Osteoblast (primary cell): ENCODE measurements around the gene LZTR1. TPM values are rescaled to one million over a fixed set of nuclear protein-coding genes. Genes with fewer than 3 reads are reported as not detected.

Source experiments
- DNase-seq: peaks from one replicate; pipeline ENCODE4 v3.0.0; 2011; ENCODE audit warnings: low spot score, mixed read lengths; ENCODE audit not compliant: insufficient read length; ENCODE audit errors: missing footprints
- H2AFZ ChIP-seq: 2 replicates; pipeline ENCODE4 v1.6.0; 2011; ENCODE audit warnings: mild to moderate bottlenecking, low read length
- H3K27ac ChIP-seq: 2 replicates; pipeline ENCODE4 v1.5.1; 2011; ENCODE audit warnings: mild to moderate bottlenecking, low read depth, low read length, moderate library complexity
- H3K27me3 ChIP-seq: 2 replicates; pipeline ENCODE4 v1.6.0; 2012; ENCODE audit warnings: mild to moderate bottlenecking, control low read depth, inconsistent platforms, low read length, moderate library complexity; ENCODE audit not compliant: insufficient read depth
- H3K36me3 ChIP-seq: 2 replicates; pipeline ENCODE4 v1.5.1; 2011; ENCODE audit warnings: mild to moderate bottlenecking, low read length, control low read depth, moderate library complexity; ENCODE audit not compliant: insufficient read depth
- H3K4me1 ChIP-seq: 2 replicates; pipeline ENCODE4 v1.5.1; 2011; ENCODE audit warnings: mild to moderate bottlenecking, low read length, control low read depth, moderate library complexity; ENCODE audit not compliant: insufficient read depth
- H3K4me2 ChIP-seq: 2 replicates; pipeline ENCODE4 v1.6.0; 2011; ENCODE audit warnings: mild to moderate bottlenecking, low read length; ENCODE audit not compliant: insufficient read depth
- H3K4me3 ChIP-seq: fragments of 200-600 bp; sonication (generic); 3 replicates; pipeline ENCODE4 v1.5.1; 2012; ENCODE audit warnings: mild to moderate bottlenecking, low read length, inconsistent platforms; ENCODE audit not compliant: insufficient read depth
- H3K79me2 ChIP-seq: 2 replicates; pipeline ENCODE4 v1.6.0; 2012; ENCODE audit warnings: mild to moderate bottlenecking, low read length, control low read depth, inconsistent platforms; ENCODE audit not compliant: insufficient read depth
- H3K9me3 ChIP-seq: 2 replicates; pipeline ENCODE4 v1.5.1; 2011; ENCODE audit warnings: low read depth, low read length, control low read depth
- H4K20me1 ChIP-seq: 2 replicates; pipeline ENCODE4 v1.6.0; 2012; ENCODE audit warnings: mild to moderate bottlenecking, low read length, control low read depth; ENCODE audit not compliant: insufficient read depth
- total RNA-seq: library from RNA; depleted of rRNA; stranded (reverse); fragments of >200 nt; gene quantifications from 2 replicates; pipeline ENCODE4 v1.2.3, GENCODE V29; 2012
- TF ChIP-seq, protein P1 (sequence below): IDR thresholded peaks from 2 replicates; pipeline ENCODE4 v1.5.1; 2011; ENCODE audit warnings: mild to moderate bottlenecking, low read depth, low read length, moderate library complexity; ENCODE audit errors: extremely low read depth

Gene LZTR1
- total RNA-seq, 1 donor: 56.8 TPM

DNA sequence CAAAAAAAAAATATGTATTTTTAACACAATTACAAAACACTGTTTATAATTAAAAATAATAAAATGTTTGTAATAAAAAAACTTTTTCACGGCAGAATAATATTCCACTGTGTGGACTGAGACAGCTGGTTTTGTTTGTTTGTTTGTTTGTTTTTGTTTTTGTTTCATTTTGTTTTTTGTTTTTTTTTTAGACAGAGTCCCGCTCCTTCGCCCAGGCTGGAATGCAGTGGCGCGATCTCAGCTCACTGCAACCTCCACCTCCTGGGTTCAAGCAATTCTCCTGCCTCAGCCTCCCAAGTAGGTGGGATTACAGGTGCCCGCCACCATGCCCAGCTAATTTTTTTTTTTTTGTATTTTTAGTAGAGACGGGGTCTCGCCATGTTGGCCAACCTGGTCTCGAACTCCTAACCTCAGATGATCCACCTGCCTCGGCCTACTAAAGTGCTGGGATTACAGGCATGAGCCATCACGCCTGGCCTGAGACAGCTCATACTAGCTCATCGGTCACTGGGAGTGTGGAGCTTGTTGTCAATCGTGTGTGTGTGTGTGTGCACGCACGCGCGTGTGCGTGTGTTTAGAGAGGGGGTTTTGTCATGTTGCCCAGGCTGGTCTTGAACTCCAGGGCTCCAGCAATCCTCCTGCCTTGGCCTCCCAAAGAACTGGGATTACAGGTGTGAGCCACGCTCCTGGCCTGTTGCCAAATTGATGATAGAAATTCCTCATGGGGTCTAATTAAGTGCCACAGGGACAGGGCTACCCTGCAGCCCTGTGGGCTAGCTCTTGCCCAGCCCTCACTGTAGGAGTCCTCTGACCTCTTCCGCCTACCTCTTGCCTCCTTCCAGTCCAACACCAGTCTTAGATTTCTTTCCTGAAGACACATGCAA, 22.3 kb upstream of the LZTR1 start:
- Histone ChIP-seq H3K4me1 (peaks cover 13% of the 10 kb centered on the region), H3K9me3 (no peaks in the 10 kb centered on the region), H3K4me3 (no peak overlapping the region), H4K20me1 (peaks cover 6% of the 10 kb centered on the region), H3K27ac (no peak overlapping the region), H2AFZ (no peak overlapping the region), H3K36me3 (no peaks in the 10 kb centered on the region), H3K27me3 (peaks cover 15% of the 10 kb centered on the region), H3K79me2 (no peaks in the 10 kb centered on the region), H3K4me2 (no peak overlapping the region)
- DNase-seq: no peak
- TF ChIP-seq, protein P1, sequence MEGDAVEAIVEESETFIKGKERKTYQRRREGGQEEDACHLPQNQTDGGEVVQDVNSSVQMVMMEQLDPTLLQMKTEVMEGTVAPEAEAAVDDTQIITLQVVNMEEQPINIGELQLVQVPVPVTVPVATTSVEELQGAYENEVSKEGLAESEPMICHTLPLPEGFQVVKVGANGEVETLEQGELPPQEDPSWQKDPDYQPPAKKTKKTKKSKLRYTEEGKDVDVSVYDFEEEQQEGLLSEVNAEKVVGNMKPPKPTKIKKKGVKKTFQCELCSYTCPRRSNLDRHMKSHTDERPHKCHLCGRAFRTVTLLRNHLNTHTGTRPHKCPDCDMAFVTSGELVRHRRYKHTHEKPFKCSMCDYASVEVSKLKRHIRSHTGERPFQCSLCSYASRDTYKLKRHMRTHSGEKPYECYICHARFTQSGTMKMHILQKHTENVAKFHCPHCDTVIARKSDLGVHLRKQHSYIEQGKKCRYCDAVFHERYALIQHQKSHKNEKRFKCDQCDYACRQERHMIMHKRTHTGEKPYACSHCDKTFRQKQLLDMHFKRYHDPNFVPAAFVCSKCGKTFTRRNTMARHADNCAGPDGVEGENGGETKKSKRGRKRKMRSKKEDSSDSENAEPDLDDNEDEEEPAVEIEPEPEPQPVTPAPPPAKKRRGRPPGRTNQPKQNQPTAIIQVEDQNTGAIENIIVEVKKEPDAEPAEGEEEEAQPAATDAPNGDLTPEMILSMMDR: no peak

DNA sequence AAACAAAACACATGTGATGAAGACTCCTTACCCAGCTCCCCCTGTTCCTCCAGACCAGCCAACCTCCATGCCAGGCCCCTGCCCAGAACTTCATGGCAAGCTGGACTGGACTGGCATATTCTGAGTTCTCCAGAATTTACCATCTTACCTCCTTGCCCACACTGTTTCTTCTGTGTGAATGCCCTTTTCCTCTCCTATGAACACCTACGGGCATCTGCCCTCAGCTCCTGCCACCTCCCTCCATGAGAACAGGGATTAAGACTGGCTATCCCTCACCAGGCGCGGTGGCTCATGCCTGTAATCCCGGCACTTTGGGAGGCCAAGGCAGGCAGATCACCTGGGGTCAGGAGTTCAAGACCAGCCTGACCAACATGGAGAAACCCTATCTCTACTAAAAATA, 21.5 kb upstream of the LZTR1 start:
- no peaks in the 10 kb centered on the region for H3K36me3 ChIP-seq
- no peaks in the 10 kb centered on the region for H3K79me2 ChIP-seq
- H3K4me3 ChIP-seq: no peak overlapping the region
- peaks cover 6% of the 10 kb centered on the region for H4K20me1 ChIP-seq
- no peaks in the 10 kb centered on the region for H3K9me3 ChIP-seq
- H3K4me2 ChIP-seq: no peak overlapping the region
- no peak for DNase-seq
- peaks cover 21% of the 10 kb centered on the region for H3K27me3 ChIP-seq
- TF ChIP-seq, protein P1: no peak
- H3K27ac ChIP-seq: no peak overlapping the region
- no peak overlapping the region for H2AFZ ChIP-seq
- H3K4me1 ChIP-seq: peaks cover 13% of the 10 kb centered on the region

DNA sequence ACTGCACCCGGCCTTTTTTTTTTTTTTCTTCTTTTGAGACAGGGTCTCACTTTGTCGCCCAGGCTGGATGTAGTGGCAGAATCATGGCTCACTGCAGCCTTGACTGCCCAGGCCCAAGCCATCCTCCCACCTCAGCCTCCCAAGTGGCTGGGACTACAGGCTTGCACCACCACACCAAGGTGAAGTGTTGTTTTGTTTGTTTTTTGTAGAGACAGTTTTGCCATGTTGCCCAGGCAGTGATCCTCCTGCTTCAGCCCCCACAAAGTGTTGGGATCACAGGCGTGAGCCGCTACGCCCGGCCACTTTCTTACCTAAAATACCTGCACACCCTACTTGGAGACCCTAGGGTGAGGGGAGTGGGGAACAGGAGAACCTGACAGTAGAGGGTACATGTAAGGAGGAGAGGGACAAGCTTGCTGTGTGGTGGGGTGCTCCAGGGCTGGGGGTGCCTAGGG, 19.6 kb upstream of the LZTR1 start:
- Histone ChIP-seq H3K9me3 (no peaks in the 10 kb centered on the region), H4K20me1 (peaks cover 3% of the 10 kb centered on the region), H2AFZ (no peak overlapping the region), H3K36me3 (no peaks in the 10 kb centered on the region), H3K4me1 (peaks cover 5% of the 10 kb centered on the region), H3K27me3 (peaks cover 31% of the 10 kb centered on the region), H3K4me3 (no peak overlapping the region), H3K27ac (no peak overlapping the region), H3K79me2 (no peaks in the 10 kb centered on the region), H3K4me2 (no peak overlapping the region)
- no peak for DNase-seq
- TF ChIP-seq, protein P1: no peak
